Activated T-cell treated with anti-CD3 and anti-CD28 coated beads, Interleukin-2, amount 50 U/mL, for 4 hours (primary cell): ENCODE data around the gene SLC34A2. TPM values are rescaled to one million over a fixed set of nuclear protein-coding genes. Genes with fewer than 3 reads are reported as not detected.

ENCODE experiments used
- ATAC-seq, 2 donors: fragments of 200-7000 bp; cut with Tn5 transposase; one replicate each; pipeline ENCODE4 v1.10.0; 2021
- DNase-seq: peaks from one replicate; pipeline ENCODE4 v3.0.0-alpha.2; 2020
- H3K27me3 Mint-ChIP-seq: one replicate; pipeline ENCODE4 v1.8.0; 2021; ENCODE audit warnings: low read depth, mixed read lengths
- H3K36me3 Mint-ChIP-seq: one replicate; pipeline ENCODE4 v1.8.0; 2022; ENCODE audit warnings: mixed read lengths; ENCODE audit not compliant: insufficient read depth
- H3K4me1 Mint-ChIP-seq: one replicate; pipeline ENCODE4 v1.8.0; 2021; ENCODE audit warnings: low read depth, mixed read lengths
- H3K4me3 Mint-ChIP-seq: one replicate; pipeline ENCODE4 v1.8.0; 2021; ENCODE audit warnings: mild to moderate bottlenecking, moderate library complexity, mixed read lengths
- H3K9me3 Mint-ChIP-seq: one replicate; pipeline ENCODE4 v1.8.0; 2021; ENCODE audit warnings: mixed read lengths
- total RNA-seq, 3 donors: library from RNA; stranded (reverse); gene quantifications; one replicate each; pipeline ENCODE4 v1.2.1, GENCODE V29; 2021

Gene SLC34A2
- total RNA-seq, 3 donors from 2014 or later = 0.61 to 1.1 (median 0.96) TPM

DNA sequence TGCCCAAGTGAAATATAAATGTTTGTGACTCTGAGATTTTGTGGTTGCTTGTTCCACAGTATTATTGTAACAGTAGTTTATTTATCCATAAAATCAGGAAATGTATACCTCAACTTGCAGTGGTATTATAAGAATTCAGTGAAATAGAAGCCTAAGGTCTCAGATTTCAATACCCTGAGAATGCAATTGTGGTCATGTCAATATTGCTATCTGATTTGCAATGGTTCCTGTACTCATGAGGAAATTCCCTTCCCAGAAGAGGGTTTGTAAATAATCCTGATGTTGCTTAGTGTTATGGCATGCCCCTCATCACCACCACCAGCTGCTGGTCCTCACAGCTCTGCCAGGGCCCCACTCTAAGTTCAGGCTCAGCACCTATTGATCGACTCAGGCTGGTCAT, 67.8 kb downstream of the SLC34A2 start:
- Mint-ChIP-seq H3K36me3 (no peaks in the 10 kb centered on the region), H3K4me3 (no peak overlapping the region), H3K9me3 (no peaks in the 10 kb centered on the region), H3K4me1 (no peaks in the 10 kb centered on the region), H3K27me3 (no peaks in the 10 kb centered on the region)
- ATAC-seq = no peak
- no peak for DNase-seq

DNA sequence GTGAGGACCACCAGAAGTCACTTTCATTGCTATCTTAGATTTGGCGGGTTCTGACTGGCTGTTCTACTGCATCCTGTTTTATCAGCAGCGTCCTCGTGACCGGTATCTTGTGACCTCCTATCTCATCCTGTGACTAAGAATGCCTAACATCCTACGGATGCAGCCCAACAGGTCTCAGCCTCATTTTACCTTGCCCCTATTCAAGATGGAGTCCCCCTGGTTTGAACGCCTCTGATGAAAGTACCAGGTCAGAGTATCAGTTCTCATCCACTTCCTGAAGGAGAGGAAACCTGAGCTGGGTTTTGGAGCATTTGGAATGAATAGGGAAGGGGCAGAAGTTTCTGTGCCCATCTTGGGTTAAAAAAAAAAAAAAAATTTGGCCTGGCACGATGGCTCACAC, 70.2 kb downstream of the SLC34A2 start:
- ATAC-seq (no peak), DNase-seq (no peak)
- H3K27me3 Mint-ChIP-seq = no peaks in the 10 kb centered on the region
- H3K4me1 Mint-ChIP-seq = no peaks in the 10 kb centered on the region
- H3K36me3 Mint-ChIP-seq = no peaks in the 10 kb centered on the region
- no peak overlapping the region for H3K4me3 Mint-ChIP-seq
- H3K9me3 Mint-ChIP-seq = no peaks in the 10 kb centered on the region

DNA sequence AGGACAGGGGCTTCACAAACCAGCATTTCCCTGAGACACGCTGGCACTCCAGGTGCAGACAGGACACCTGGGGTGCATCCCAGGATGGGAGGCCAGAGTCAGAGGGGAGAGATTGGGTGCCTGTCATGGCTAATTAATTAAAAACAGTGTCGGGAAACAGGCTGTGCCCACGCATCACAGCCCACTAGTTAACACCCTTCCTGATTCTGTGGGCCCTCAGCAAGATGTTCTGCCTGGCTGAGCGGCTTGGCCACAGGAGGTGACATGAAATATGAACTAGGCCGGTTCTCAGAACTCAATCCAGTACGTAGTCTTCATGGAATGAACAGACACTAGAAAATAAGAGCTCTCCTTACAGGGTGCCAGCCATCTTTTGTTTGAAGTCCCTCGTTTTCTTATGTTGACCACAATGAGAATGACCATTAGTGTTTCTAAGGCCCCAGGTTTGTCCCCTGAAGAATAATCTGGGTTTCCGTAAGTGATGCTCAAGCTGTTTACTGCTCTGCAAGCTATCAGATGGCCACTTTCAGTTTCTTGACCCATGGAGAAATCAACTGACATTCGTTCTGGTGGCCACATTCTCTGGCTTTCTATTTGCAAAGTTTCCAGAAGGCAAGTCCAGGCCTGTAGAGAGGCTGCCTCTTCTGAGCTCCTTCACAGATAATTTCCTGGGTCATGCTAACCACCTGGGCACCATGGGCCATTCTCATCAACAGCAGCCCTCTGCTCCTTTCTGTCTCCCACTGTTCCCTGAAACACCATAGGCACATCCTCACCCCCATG, 72.3 kb downstream of the SLC34A2 start:
- no peak for ATAC-seq
- no peak overlapping the region for H3K4me3 Mint-ChIP-seq
- no peaks in the 10 kb centered on the region for H3K9me3 Mint-ChIP-seq
- DNase-seq = no peak
- peaks cover 1% of the 10 kb centered on the region for H3K4me1 Mint-ChIP-seq
- H3K36me3 Mint-ChIP-seq = no peaks in the 10 kb centered on the region
- no peaks in the 10 kb centered on the region for H3K27me3 Mint-ChIP-seq

Other genes with a start within 250 kb of the SLC34A2 start
- gene SEL1L3, start 207.1 kb downstream of the SLC34A2 start, total RNA-seq = 10 to 100 TPM; 13.7 to 21.9 (median 19.1) TPM